HG02623 (cell line): ENCODE data around the gene MXRA8.

ENCODE experiments used
- ATAC-seq: cut with Tn5 transposase; IDR thresholded peaks from one replicate; pipeline ENCODE4 v1.9.1; 2021; ENCODE audit warnings: moderate library complexity; ENCODE audit not compliant: unreplicated experiment

MXRA8 gene

DNA sequence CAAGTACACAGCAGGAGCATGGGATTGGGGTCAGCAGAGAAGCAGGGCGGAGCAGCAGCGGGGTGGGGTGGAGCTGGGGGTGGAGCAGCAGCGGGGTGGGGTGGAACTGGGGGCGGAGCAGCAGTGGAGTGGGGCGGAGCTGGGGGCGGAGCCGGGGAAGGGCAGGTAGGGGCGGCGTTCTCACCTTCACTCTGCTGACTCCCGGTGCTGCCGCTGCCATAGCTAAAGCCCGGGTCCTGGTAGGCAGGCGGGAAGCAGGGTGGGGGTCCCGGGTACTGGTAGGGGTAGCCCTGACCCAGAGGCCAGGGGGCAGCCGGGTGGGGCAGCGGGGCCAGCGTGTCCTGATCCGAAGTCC lies 20.6 kb downstream of the MXRA8 start:
- ATAC-seq = no peak

GRCh38 chr1:1336931-1337792 lies 21.2 kb downstream of the MXRA8 start:
- ATAC-seq = no peak

DNA sequence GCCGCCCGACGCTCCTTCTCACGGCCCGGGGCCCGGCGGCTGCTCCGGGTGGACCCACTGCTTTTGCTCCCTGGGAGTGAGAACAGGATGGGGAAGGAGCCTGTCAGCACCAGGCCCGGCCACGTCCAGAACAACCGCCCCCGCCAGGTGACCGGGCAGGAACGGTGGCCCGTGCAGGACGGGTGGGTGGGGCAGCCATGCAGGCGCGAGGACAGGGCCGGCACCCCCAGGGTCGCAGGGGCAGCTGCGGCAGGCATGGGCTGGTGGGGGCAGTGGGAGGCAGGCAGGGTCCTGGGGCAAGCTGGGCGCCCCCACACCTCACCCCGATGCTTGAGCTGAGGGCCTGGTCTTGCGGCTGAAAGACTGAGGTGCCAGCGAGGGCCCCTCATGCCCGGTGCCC lies 21.9 kb downstream of the MXRA8 start:
- no peak for ATAC-seq

GRCh38 chr1:1335792-1336248 lies 22.5 kb downstream of the MXRA8 start:
- ATAC-seq = no peak

GRCh38 chr1:1335283-1335682 lies 23.1 kb downstream of the MXRA8 start:
- ATAC-seq = no peak

DNA sequence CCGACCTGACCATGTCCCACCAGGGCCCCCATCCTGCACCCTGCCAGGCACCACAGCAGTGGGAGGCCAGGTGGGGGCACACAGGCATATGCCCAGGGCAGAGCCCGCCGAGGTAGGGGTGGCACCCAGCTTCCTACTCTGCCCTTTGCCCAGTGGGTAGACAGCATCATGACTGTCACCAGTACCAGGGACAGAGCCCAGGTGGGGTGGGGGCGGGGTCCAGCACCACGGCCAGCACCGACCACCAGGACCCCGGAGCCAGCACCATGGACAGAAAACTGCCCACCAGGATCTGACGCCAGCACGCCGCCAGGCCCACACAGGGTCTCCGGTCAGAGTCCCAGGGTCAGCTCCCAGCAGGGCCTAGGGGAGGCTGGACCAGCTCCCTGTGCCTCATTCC lies 23.5 kb downstream of the MXRA8 start:
- ATAC-seq = no peak

DNA sequence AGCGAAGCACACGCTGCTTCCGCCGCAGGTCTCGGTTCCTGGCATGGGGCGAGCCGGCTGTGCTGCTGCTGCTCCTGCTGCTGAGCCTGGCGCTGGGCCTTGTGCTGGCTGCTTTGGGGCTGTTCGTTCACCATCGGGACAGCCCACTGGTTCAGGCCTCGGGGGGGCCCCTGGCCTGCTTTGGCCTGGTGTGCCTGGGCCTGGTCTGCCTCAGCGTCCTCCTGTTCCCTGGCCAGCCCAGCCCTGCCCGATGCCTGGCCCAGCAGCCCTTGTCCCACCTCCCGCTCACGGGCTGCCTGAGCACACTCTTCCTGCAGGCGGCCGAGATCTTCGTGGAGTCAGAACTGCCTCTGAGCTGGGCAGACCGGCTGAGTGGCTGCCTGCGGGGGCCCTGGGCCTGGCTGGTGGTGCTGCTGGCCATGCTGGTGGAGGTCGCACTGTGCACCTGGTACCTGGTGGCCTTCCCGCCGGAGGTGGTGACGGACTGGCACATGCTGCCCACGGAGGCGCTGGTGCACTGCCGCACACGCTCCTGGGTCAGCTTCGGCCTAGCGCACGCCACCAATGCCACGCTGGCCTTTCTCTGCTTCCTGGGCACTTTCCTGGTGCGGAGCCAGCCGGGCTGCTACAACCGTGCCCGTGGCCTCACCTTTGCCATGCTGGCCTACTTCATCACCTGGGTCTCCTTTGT lies 24.7 kb downstream of the MXRA8 start:
- ATAC-seq = no peak

- no peak for ATAC-seq
These were observed 25.4 kb downstream of the MXRA8 start for GRCh38 chr1:1332774-1333480.

- ATAC-seq = no peak
These were observed 26.2 kb downstream of the MXRA8 start for GRCh38 chr1:1332031-1332755.

GRCh38 chr1:1331068-1331965 lies 27.0 kb downstream of the MXRA8 start, which contains the start of gene TAS1R3:
TSS of gene TAS1R3 (plus strand) at chr1:1331280. CDS start at chr1:1331346, 66 bp downstream.
- ATAC-seq = no peak

DNA sequence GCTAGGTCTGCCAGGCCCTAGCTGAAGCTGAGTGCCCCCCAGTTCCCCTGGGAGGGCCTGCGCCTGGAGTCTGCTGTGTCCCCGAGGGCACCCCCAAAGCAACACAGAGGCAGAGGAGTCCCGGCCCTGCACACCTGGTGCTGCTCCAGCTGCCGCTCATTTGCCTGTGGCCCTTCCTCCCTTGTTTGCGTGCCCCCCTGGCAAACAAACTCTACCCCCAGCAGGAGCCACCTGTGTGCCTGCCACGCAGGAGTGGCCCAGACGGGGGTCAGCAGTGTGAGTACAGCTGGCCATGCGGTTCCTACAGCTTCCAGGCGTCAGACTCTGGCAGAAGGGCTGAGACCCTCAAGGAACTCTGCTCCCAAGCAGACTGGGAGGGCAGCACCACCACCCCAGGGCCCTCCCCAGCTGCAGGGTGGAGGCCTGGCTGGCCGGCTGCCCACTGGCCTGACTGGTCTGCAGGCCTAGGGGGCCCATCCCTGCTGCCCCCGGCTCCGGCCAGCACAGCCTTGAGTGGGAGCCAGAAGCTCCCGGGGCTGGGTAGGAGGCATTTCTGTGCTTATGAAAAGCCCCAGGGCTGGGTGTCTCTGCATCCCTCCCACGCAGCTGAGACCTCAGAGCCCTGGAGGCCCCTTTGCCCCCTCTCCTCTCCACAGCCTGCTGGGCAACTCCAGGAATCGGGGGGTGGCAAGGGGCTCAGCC lies 27.8 kb downstream of the MXRA8 start:
- no peak for ATAC-seq

- no peak for ATAC-seq
These were observed 28.8 kb downstream of the MXRA8 start for GRCh38 chr1:1329304-1330210.

- ATAC-seq = no peak
These were observed 30.1 kb downstream of the MXRA8 start for GRCh38 chr1:1328254-1328653.

DNA sequence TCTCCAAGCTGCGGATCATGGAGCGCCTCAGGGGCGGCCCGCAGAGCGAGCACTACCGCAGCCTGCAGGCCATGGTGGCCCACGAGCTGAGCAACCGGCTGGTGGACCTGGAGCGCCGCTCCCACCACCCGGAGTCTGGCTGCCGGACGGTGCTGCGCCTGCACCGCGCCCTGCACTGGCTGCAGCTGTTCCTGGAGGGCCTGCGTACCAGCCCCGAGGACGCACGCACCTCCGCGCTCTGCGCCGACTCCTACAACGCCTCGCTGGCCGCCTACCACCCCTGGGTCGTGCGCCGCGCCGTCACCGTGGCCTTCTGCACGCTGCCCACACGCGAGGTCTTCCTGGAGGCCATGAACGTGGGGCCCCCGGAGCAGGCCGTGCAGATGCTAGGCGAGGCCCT lies 31.1 kb downstream of the MXRA8 start:
- ATAC-seq = no peak

GRCh38 chr1:1326075-1326605 lies 32.2 kb downstream of the MXRA8 start:
- ATAC-seq = no peak

DNA sequence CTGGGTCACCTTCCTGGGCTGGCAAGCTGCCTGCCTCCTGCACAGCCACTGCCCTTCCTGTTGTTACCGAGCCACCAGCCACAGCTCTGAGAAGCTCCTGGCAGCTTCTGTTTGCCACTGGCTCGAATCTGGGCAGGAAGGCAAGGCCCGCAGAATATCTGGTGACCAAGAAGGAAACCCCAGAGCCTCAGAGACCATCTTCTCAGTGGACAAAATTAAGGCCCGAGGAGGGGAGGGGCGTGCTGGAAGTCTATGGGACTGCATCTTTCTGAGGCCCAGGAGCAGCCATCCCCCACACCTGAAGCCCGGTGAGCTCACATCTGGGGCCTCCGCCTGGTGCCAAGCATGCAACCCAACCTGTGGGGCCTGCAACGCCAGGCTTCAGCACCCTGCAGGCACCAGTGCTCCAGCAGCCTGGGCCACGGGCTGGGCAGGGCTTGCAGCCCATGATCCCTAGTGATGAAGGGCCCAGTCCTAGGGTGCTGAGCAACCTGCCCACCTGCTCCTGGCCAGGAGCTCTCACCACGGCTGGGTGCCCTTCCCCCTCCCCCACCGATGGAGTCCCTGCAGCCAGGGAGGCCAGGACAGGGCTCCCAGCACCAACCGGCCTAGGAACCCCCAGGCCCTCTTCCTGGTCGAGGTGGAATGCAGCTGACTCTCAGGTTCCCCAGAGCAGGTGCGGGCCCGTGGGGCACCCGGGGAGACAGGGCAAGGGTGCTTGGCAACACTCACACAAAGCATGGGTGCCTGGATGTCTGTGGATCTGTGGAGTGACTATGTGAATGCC lies 32.9 kb downstream of the MXRA8 start:
- ATAC-seq = no peak
